GM21576 (cell line): ENCODE data around the gene CHN2.

Source experiments
- ATAC-seq: cut with Tn5 transposase; IDR thresholded peaks from one replicate; pipeline ENCODE4 v1.9.1; 2021; ENCODE audit warnings: mild to moderate bottlenecking, moderate library complexity; ENCODE audit not compliant: unreplicated experiment

Gene CHN2

DNA sequence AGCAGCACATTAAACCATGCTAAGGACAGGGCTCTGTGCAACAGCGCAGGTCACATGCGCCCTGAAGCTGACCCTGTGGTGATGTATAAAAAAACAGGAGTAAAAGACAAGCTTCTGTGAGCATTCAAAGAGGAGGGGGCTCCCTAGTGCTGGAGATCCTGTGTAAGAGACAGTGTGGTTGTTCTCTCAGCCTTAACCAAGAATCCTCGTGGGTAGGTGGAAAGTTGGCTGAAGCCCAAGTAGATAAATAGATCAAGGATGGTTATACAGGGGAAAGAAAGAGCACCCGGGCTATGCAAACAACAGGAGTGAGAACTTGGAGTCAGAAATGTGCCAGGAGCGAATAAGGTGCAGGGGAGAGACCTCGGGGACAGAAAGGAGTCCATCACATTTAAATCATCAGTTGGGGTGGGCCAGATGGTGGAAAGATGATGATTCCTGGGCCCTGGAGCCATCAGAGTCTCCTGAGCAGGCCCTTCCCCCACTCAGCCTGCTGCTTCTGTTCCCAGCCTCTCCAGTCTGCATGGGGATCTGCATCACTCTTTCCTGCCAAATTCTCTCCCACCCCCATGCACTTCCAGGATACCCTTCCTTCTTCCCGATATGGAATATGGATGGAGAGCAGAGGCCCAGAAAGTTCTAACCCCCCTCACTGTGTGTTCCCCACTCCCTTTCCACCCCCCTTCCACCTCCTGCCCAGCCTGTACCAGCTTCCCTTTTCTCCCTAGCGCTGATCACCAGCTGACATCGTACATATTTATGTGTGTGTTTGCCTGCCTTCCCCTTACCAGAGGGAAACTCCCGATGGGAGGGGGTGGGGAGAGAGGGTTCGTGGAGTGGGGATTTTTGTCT, 291.0 kb downstream of the CHN2 start:
- no peak for ATAC-seq

DNA sequence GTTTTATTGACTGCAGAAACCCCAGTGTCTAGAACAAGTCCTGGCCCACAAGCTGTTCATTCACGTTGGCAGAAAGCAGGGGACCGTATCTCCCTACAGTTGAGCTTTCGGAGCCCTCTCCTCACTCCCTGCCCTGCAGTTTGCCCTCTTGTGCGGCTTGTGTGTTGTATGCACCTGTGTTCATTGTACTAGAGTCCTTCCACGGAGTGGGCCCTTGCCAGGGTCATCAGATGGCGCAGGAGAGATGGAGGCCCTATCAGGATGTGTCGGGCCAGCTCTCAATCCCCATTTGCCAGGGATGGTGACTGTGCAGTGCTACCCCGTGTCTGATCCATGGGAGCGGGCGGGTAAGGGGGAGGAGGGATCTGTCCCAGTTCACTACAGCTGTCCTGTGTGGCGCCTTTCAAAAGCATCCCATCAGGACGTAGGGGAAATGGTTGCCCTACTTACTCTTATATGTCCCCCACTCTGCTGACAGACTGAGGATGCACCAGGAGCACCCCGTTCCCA, 291.7 kb downstream of the CHN2 start:
- ATAC-seq: no peak

DNA sequence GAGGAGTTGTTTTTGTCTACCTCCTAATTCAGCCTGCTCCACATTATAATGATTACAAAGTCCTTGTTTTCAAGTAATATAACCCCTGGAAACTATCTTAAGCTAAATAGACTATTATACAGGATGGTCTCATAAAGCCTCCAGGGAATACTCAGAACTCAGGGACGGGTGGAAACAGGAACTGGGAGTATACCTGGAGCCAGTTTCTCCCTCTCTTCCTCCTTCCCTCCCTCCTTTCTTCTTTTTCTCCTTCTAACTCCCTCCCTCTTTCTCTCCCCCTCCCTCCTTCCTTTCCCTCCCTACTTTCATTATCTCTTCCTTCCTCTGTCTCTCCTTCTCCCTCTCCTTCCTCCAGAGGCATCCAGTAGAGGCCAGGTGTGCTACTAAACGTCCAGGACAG, 292.8 kb downstream of the CHN2 start:
- no peak for ATAC-seq

DNA sequence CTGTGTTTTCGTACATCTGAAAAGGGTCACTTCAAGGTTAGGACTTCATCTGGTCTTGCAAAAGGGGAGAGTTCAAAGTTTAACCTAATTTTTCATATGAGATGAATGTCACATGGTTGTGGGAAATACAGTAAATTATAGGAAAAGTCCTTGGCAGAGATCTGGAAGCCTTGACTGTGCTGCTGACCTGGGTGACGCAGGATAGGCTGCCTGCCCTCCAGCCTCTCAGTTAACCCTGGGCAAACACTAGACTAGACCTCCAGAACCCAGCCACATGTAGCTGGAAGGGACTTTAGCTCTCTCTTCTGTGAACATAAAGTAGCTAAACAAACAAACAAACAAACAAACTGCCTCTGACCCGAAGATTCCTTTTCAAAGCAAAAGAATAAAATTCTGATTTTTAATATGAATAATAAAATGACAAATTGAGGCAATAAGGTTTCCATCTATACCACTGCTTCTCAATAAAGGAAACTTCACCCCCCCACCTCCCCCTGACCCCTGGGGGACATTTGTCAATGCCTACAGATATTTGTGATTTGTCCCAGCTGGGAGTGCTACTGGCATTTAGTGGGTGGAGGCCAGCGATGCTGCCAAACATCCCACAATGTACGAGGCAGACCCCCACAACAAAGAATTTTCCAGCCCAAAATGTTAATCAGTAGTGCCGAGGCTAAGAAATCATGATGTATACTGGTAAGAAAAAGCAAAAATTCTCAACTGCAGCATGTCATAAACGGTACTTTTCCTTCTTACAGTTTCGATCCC, 293.8 kb downstream of the CHN2 start:
- no peak for ATAC-seq

DNA sequence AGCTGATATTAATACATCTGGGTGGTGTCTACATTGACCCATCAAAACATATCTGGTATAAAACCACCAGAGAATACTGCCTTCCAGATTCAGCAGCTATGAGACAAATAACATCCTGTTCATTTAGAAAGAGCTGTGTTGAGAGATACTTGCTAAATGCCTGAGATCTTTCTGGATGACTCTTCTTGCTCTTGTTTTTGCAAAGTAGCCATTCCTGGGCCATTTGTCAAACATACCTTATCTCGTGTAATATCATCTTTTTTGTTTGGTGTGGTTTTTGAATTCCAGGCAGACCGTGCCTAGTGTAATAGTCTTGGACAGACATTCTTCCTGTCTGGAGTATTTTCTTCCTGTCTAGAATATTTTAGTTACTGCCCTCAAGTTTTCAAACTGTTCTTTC, 294.4 kb downstream of the CHN2 start:
- no peak for ATAC-seq

DNA sequence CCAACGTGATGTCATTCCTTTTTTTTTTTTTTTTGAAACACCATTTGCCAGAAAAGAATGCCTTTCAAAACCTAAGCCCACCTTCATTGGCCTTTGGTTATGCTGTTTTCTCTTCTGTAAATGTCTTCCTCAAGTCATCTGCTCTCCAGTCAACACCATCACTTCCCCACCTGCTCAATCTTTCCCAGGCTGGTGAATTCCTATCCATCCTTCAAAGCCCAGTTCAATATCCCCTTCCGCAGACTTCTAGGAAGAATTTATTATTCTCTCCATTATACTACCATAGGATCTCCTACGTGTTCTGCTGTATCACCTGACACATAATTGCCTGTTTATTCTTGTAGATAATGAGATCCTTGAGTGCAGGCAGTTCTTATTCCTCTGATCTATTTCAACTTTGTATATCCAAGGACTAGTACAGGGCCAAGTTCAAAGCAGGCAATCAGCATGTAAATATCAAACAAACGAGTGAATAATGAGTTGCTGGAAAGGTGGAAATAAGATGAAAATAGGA, 295.6 kb downstream of the CHN2 start:
- ATAC-seq: no peak

DNA sequence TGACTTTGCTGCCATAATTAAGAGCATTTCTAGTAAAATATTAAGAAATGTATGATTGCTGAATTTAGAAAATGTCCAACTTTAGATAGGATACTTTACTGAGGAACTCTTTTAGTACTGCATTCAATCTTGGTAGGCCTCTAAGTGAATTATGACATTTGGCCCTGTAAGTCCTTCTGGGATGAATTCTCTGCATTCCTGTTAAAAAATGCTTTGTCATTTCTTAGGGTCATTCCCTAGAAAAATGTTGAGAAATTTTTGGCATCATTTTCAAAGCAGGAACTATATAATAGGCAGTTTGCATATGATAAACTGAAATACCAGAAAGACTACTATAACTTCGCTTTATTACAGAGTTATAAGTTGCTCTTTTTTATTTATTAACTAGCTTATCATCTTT, 299.8 kb downstream of the CHN2 start:
- ATAC-seq: no peak

DNA sequence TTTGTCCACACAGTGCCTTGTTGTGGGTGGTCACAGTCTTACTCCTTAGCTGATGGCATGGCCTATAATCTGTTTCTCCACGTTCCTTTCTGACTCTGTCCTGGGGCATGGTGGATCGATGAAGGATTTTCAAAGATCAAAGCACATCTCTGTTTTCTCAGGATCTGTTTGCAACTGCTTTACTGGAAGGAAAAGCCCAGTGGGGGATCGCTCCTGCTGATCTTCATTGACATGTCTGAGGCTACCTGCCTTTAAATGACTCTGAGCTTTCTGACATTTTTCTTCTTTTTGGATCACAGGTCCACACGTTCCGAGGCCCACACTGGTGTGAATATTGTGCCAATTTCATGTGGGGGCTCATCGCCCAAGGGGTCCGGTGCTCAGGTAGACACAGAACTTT, 301.1 kb downstream of the CHN2 start:
- ATAC-seq: no peak

DNA sequence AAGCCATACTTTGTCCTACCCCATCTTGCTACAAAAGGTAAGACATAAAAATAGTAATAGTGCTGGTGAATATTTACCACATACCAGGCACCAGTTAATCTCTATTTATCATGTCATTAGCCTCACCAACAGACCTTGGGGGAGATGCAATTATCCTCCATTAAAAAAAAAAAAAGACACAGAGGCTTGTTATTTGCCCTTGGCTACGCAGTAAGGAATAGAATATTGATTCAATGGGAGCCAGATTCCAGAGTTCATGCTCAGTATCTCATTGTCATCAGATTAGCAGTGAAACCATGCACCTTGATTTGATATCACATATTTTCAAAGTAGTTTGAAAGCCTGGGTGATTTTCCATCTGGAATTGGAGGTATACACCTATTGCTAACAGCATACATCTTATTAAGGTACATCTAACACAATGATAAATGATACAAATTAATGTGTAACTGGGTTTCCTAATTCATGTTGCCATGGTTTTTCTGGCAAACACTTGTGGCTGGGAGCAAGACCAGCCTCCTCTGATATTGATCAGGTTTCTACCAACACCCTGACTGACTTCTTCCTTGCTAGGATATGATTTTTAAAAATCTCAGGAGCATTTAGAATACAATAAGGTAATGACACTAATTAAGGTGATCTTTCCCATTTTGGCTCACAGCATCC, 301.9 kb downstream of the CHN2 start:
- no peak for ATAC-seq

DNA sequence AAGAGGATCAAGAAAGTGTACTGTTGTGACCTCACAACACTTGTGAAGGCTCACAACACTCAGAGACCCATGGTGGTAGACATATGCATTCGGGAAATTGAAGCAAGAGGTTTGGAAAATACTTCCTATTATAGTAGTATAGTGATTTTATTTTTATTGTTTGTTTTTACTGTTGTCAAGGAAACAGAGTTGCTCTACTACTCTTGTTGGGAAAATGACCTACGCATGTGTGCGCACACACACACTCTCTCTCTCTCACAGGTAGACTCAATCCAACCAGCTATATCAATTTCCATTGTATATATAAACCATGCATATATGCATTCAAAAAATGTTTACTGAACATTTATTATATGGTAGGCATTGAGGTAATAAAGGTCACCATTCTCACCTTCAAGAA, 305.4 kb downstream of the CHN2 start:
- no peak for ATAC-seq

DNA sequence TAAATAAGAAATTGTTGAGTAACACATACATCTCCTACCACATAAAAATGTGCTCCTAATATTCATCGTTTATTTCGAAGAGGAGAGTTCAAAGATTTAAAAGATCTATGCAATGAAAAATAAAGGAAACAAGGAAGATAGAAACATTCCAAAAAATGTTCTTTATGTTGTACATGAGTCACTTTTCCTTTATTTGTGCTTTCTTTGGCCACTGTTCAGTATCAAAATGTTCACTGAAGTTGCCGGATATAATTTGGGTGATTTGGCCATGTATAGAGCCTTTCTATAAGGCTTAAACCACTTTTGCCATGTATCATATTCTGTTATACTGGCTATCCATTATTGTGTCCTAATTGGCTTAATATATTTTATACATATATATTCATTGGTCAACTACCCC, 306.1 kb downstream of the CHN2 start:
- no peak for ATAC-seq

DNA sequence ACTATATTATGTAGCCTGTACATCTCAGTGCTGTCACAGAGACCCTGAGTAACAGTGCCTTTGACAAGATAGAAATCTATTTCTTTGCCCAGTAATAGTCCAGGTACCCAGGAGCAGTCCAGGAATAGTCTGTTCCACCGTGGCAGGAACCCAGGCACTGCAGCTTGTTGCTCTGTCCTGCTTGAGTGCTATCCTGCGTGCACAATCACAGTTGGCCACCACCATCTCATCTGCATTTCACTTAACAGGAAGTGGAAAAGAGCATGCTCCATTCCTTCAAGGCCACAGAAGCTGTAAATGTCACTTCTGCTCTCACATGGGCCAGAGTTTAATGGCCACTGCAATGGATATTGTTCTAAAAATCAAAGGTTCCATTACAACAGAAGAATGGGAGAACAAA, 307.6 kb downstream of the CHN2 start:
- ATAC-seq: no peak

DNA sequence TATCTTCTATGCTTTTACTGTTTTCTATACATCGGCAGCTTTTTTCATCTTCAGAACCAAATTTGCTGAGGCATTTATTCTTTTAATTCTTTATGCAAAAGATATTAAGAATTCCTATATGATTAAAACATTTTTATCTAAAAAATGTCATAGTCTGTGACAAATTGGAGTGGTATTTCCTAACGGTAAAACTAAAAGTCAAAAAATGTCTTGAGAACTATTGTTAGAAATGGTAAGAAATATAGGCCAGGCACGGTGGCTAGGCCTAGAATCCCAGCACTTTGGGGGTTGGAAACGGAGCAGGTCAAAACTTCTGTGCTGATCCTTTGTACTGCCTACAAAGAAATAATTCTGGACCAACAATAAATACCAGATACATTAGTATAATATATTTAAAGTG, 311.4 kb downstream of the CHN2 start:
- no peak for ATAC-seq

DNA sequence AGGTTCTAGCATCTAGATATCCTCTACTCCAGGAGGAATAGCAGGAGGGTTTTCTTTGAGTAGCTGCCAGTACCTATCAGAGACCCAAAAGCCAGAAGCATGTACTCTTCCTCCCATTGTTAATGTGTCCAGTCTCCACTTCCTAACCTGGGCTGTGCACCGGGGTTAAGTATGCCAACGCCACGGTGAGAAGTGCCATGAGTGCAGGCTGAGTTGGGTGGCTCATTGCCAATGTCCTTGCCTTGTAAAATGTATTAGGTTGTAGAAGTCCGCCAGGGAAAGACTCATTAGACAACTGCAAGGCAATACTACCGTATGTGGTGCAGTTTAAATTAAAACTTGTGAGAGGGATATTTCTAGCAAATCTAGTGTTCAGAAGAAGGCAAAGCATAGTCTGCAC, 314.0 kb downstream of the CHN2 start:
- ATAC-seq: no peak

DNA sequence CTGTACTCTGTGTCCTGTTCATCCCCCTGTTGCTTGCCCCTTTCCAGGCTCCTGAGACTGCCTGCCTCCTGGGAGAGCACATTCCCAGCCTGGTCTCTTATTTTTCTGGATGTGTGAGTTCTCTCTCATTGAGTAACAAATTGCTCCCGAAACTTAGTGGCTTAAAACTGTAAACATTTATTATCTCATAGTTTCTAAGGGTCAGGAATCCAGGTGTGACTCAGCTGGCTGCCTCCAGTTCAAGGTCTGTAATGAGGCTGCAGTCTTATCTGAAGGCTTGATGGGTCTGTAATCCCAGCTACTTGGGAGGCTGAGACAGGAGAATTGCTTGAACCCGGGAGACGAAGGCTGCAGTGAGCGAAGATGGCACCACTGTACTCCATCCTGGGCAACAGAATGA, 315.5 kb downstream of the CHN2 start:
- no peak for ATAC-seq

DNA sequence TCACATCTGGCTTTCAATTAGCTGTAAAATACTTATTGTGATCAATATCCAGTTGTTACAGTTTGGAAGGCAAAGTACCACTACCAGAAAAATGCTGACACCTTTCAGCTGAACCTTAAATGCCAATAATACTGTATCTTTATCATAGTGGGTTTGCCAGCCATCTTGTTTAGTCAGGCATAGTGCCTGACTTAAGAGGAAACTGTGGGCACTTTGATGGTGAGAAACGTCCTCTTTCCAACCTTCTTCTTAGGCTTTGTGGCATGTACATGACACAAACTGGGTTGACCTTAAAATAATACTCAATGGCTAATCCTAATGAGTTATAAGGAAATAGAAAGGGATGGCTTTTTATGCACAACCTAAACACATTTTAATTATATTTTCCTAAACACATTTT, 316.8 kb downstream of the CHN2 start:
- ATAC-seq: no peak

DNA sequence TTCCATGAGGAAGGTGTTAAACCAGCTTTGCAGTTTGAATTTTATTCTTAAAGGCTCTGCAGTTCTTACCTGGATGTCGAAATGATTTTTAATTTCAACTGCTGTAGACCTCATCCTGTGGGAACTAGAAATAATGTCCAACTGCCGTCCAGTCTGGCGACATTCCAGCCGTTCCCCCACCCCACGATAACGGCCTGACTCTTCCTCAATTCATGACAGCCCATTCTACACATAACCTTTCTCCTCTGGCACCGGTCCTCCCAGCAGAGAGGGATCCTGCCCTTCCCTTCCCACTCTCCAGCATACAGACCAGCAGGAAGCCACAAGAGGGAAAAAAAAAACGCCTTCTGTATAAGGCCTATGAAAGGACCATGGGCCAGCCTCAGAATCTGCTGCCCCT, 317.3 kb downstream of the CHN2 start:
- no peak for ATAC-seq

DNA sequence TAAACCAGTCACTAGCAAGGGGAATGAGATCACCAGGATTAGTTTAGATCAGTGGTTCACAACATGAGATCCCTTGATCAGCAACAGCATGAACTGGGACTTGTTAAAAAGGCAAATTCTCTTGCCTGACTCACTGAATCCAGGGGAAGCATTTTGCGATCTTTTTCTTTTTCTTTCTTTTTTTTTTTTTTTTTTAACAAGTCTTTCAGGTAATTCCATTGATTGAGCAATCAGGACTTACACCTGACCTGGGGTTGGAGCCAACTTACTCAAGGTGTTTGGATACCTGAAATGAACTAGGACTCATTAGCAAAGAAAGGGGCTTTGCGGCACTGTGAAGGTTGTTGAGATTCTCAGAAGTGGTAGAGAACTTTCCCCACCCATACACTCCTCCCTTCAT, 321.9 kb downstream of the CHN2 start:
- ATAC-seq: no peak

DNA sequence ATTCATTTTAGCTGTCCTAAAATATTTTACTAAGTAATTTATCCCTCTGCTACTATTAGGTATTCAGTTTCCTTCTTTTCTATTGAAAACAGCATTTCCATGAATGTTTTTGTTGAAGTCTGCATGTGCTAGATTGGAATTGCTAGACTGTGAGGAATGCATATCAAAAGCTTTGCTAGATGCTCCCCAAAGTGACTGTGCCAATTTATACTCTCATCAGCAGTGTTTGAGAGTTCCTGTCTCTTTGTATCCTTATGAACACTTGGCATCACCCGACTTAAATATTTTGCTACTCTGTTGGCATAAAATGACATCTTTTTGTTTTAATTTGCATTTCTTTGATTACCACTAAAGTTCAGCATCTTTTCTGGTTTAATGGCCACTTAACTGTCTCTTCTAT, 324.0 kb downstream of the CHN2 start:
- ATAC-seq: no peak

DNA sequence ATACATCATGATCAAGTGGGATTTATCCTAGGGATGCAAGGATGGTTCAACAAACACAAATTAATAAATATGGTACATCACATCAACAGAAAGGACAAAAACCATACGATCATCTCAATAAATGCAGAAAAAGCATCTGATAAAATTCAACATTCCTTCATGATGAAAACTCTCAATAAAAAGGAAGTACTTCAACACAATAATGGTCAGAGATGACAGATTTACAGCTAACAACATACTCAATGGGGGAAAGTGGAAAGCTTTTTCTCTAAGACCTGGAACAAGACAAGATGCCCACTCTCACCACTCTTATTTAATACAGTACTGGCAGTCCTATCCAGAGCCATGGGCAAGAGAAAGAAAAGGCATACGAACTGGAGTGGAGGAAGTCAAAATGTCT, 329.2 kb downstream of the CHN2 start:
- no peak for ATAC-seq

DNA sequence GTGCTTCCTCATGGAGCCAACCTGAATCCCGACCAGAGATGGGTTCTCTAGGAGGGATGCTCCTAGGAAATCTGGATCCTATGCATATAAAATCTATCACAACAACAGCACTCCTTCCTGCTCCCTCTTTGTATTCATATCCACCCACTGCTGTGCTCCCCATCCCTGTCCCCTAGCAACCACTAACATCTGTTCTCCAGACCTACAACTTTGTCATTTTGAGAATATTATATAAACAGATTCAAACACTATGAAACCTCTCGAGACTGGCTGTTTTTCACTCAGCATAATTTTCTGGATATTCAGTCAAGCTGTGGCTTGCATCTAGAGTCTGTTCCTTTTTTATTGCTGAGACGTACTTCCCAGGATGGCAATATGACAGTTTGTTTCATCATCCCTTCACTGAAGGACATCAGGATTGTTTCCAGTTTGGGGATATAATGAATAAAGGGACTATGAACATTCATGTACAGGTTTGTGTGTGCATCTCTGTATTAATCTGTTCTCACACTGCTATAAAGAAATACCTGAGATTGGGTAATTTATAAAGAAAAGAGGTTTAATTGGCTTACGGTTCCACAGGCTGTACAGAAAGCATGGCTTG, 333.0 kb downstream of the CHN2 start:
- no peak for ATAC-seq
